K562 (cell line): ENCODE data around the gene CEL. TPM values are rescaled to one million over a fixed set of nuclear protein-coding genes. Genes with fewer than 3 reads are reported as not detected.

Experiments
- ATAC-seq: fragments of 200-7000 bp; cut with Tn5 transposase; 3 replicates; pipeline ENCODE4 v1.9.1; 2020; ENCODE audit warnings: moderate library complexity
- BruUV-seq: library from RNA; stranded (reverse); fragments of 400-500 nt; replicated peaks from 2 replicates; lab custom pipeline; 2021; lab: Mats Ljungman, UMichigan
- CTCF ChIA-PET: fragments of 300-600 bp; formaldehyde crosslinking; extraction: SDS; loops from one replicate; lab custom pipeline; 2021; ENCODE audit warnings: low intra/inter-chr PET ratio; lab: Yijun Ruan, JAX
- POLR2A ChIA-PET: fragments of 300-600, 350-650 bp; sonication (Branson Sonifier 250); formaldehyde crosslinking; extraction: SDS; loops from one replicate; lab custom pipeline; 2021; ENCODE audit warnings: antibody characterized with exemption, inconsistent platforms; lab: Yijun Ruan, JAX
- DNase-seq, 4 experiments: peaks; one replicate each; pipeline versions ENCODE4 v3.0.0 to v3.0.0-alpha.2; 2011 to 2018; ENCODE audit warnings: low spot score in 3 of 4, mixed read lengths in 3 of 4; ENCODE audit errors: extremely low read depth in 1 of 4
- FAIRE-seq: peaks from 2 replicates; lab custom pipeline; 2011; peaks lifted over from hg19 to GRCh38; lab: Jason Lieb, UNC
- H2AFZ ChIP-seq: 2 replicates; pipeline ENCODE4 v1.6.0; 2011; ENCODE audit warnings: low read depth, low read length, control low read depth, inconsistent platforms
- H3K27ac ChIP-seq: fragments of 200-600 bp; 3 replicates; pipeline ENCODE4 v1.8.0; 2011; ENCODE audit warnings: low read depth, mild to moderate bottlenecking, control low read depth, inconsistent platforms, low read length, moderate library complexity, mixed read lengths; ENCODE audit errors: extremely low read depth
- H3K27me3 ChIP-seq, 2 experiments: fragments of 300-600 bp in 1 of 2; 2 replicates in 1 of 2; 3 replicates in 1 of 2; pipeline versions ENCODE4 v1.6.0 to v1.8.0; 2011; ENCODE audit warnings: inconsistent platforms in 2 of 2, low read length in 2 of 2, mild to moderate bottlenecking in 1 of 2, mixed read lengths in 1 of 2, moderate library complexity in 1 of 2; ENCODE audit not compliant: control insufficient read depth in 2 of 2, insufficient read depth in 2 of 2
- H3K36me3 ChIP-seq: fragments of 300-600 bp; 3 replicates; pipeline ENCODE4 v1.8.0; 2011; ENCODE audit warnings: mild to moderate bottlenecking, low read length, inconsistent platforms; ENCODE audit not compliant: control insufficient read depth, insufficient read depth
- H3K4me1 ChIP-seq, 2 experiments: fragments of 200-600 bp in 1 of 2; replicated peaks in 1 of 2; 2 replicates in 1 of 2; 3 replicates in 1 of 2; pipeline versions ENCODE4 v1.5.1 to v1.8.0; 2011; ENCODE audit warnings: inconsistent platforms in 2 of 2, low read length in 2 of 2, mild to moderate bottlenecking in 1 of 2, mixed read lengths in 1 of 2, moderate library complexity in 1 of 2; ENCODE audit not compliant: control insufficient read depth in 2 of 2, insufficient read depth in 2 of 2
- H3K4me2 ChIP-seq: 2 replicates; pipeline ENCODE4 v1.6.1; 2011; ENCODE audit warnings: low read length, control low read depth, inconsistent platforms, mixed read lengths; ENCODE audit not compliant: insufficient read depth
- H3K4me3 ChIP-seq: fragments of 200-600 bp; sonication (generic), shearing (Covaris generic); 2 replicates; pipeline ENCODE4 v1.5.1; 2016; ENCODE audit warnings: control low read depth, inconsistent platforms
- H3K79me2 ChIP-seq: fragments of 200-600 bp; 3 replicates; pipeline ENCODE4 v1.8.0; 2011; ENCODE audit warnings: low read length, inconsistent platforms; ENCODE audit not compliant: control insufficient read depth, insufficient read depth
- H3K9ac ChIP-seq, 2 experiments: 2 replicates each; pipeline versions ENCODE4 v1.6.0 to v1.6.1; 2011; ENCODE audit warnings: low read depth in 2 of 2, low read length in 2 of 2, control low read depth in 1 of 2, inconsistent platforms in 1 of 2, mild to moderate bottlenecking in 1 of 2, mixed read lengths in 1 of 2; ENCODE audit not compliant: insufficient read depth in 1 of 2
- H3K9me1 ChIP-seq: one replicate; pipeline ENCODE4 v1.6.0; 2011; ENCODE audit warnings: inconsistent platforms, mild to moderate bottlenecking, low read length, moderate library complexity; ENCODE audit not compliant: control insufficient read depth, insufficient read depth
- H3K9me3 ChIP-seq: replicated peaks from 2 replicates; pipeline ENCODE4 v1.5.1; 2011; ENCODE audit warnings: low read depth, low read length, inconsistent platforms; ENCODE audit not compliant: control insufficient read depth, insufficient read depth
- H4K20me1 ChIP-seq: replicated peaks from 2 replicates; pipeline ENCODE4 v1.6.1; 2011; ENCODE audit warnings: low read length, inconsistent platforms, mixed read lengths; ENCODE audit not compliant: control insufficient read depth, insufficient read depth
- ZNF146 ChIP-seq: IDR thresholded peaks from one replicate; pipeline ENCODE4 v1.6.1; 2018; ENCODE audit warnings: missing compliant biosample characterization; ENCODE audit not compliant: unreplicated experiment
- ZNF174 ChIP-seq: fragments of 250-450 bp; sonication (Bioruptor Pico); IDR thresholded peaks from 2 replicates; pipeline ENCODE4 v1.4.0; 2020; ENCODE audit warnings: mild to moderate bottlenecking
- ZNF445 ChIP-seq: fragments of 250-450 bp; sonication (Bioruptor Pico); IDR thresholded peaks from 2 replicates; pipeline ENCODE4 v1.4.0; 2020; ENCODE audit warnings: low read depth, mild to moderate bottlenecking, moderate library complexity
- ZNF583 ChIP-seq: fragments of 250-450 bp; sonication (Bioruptor Pico); IDR thresholded peaks from 2 replicates; pipeline ENCODE4 v1.4.0; 2020
- WGBS: fragments of 100-300 bp; shearing (Covaris generic); methylation state at CpG from one replicate; pipeline ENCODE4 v1.1.6; 2016; ENCODE audit warnings: low coverage, mixed read lengths; ENCODE audit not compliant: insufficient coverage; ENCODE audit errors: missing lambda C conversion rate; 5-methylcytosine and 5-hydroxymethylcytosine counted together
- in situ Hi-C: fragments of 300-500 bp; cut with MboI; formaldehyde crosslinking; loops from 4 replicates; pipeline ENCODE4 v1.15.0; 2018; ENCODE audit warnings: inconsistent platforms, mixed read lengths
- intact Hi-C: fragments of 100-400 bp; cut with micrococcal nuclease; formaldehyde crosslinking; loops from 2 replicates; pipeline ENCODE4 v1.14.2; 2022
- polyA plus RNA-seq, 8 experiments: library from polyadenylated mRNA; depleted of rRNA in 4 of 8; stranded (reverse) in 5 of 8; unstranded in 3 of 8; fragments of >200 nt; fragmentation: Nextera tagmentation in 2 of 8; fragmentation: Illumina TruSeq in 1 of 8; extraction: Ambion mirVana in 2 of 8; extraction: Trizol in 1 of 8; gene quantifications; 2 replicates each; pipeline versions ENCODE4 v1.2.1 to v1.2.3, GENCODE V29; 2011 to 2014; ENCODE audit warnings: inconsistent platforms in 1 of 8, missing spikeins in 1 of 8
- total RNA-seq, 7 experiments: library from RNA; depleted of rRNA in 6 of 7; stranded (reverse); fragments of >200 nt in 6 of 7; fragmentation: Illumina TruSeq in 2 of 7; extraction: Trizol in 2 of 7; gene quantifications; 2 replicates each; pipeline versions ENCODE4 v1.2.1 to v1.2.3, GENCODE V29; 2011 to 2021; ENCODE audit warnings: low replicate concordance in 1 of 7
- TF ChIP-seq, protein P1 (sequence below): fragments of 200-800 bp; sonication (Bioruptor generic); IDR thresholded peaks from 2 replicates; pipeline ENCODE4 v1.6.1; 2017; ENCODE audit warnings: missing genetic modification characterization, missing compliant biosample characterization
- TF ChIP-seq, protein P2 (sequence below): fragments of 450-650 bp; IDR thresholded peaks from 2 replicates; pipeline ENCODE4 v1.6.1; 2016; ENCODE audit warnings: antibody characterized with exemption
- TF ChIP-seq, protein P3 (sequence below): IDR thresholded peaks from 2 replicates; pipeline ENCODE4 v1.6.1; 2014; ENCODE audit warnings: antibody characterized with exemption

The CEL gene
- total and polyA plus RNA-seq, 9 of the 15 experiments (the other 6 are each of a cell fraction or from before 2014, with no cell fraction given), result 0.09 to 3.0 (median 0.51) TPM; not detected in 2

DNA sequence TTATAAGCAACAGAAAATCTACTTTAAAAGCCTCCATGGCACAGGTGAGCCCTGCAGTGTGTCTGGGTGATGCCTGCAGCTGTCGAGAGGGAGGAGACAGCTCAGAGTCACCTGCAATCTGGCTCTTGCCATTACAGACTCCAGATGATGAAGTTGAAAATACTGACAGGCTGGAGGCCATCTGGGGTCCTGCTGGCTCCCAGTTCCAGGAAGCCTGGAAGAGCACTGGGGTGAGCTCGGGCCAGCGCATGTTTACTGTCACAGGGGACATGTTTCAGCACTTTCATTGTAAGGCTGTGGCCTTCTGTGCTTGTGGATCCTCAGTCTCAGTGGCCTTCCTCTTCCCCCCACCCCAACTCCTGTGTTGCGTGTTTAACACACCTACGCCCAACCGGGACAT lies 28.4 kb downstream of the CEL start:
- no peaks in the 10 kb centered on the region for H3K27me3 ChIP-seq
- H3K79me2 ChIP-seq, result no peaks in the 10 kb centered on the region
- H3K4me2 ChIP-seq, result no peak overlapping the region
- H2AFZ ChIP-seq, result no peak overlapping the region
- POLR2A ChIA-PET, result interaction anchor here (0.7 to 1.4 kb wide), 3 partner anchors 33 to 73 kb away, joined by 3 to 5 read pairs (median 4); partner anchors contain the start of gene GBGT1
- H3K36me3 ChIP-seq, result no peaks in the 10 kb centered on the region
- H3K4me1 ChIP-seq, result no peaks in the 10 kb centered on the region; a peak in 1 of 5 replicates
- no peaks in the 10 kb centered on the region for H3K9me3 ChIP-seq
- intact Hi-C loops (no loop called here), in situ Hi-C loops (no loop called here)
- no peak overlapping the region for H3K4me3 ChIP-seq
- no TSS peak for BruUV-seq
- ATAC-seq (no peak), DNase-seq (no peak), FAIRE-seq (no peak)
- no peaks in the 10 kb centered on the region for H3K9me1 ChIP-seq
- CTCF ChIA-PET, result no interaction called here
- 27% methylated on average over 6 of the region's 6 CpGs for WGBS
- H3K9ac ChIP-seq, result no peak overlapping the region; a peak in 1 of 4 replicates
- H3K27ac ChIP-seq, result no peak overlapping the region
- H4K20me1 ChIP-seq, result no peaks in the 10 kb centered on the region
- TF ChIP-seq, protein P1, sequence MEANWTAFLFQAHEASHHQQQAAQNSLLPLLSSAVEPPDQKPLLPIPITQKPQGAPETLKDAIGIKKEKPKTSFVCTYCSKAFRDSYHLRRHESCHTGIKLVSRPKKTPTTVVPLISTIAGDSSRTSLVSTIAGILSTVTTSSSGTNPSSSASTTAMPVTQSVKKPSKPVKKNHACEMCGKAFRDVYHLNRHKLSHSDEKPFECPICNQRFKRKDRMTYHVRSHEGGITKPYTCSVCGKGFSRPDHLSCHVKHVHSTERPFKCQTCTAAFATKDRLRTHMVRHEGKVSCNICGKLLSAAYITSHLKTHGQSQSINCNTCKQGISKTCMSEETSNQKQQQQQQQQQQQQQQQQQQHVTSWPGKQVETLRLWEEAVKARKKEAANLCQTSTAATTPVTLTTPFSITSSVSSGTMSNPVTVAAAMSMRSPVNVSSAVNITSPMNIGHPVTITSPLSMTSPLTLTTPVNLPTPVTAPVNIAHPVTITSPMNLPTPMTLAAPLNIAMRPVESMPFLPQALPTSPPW (CRISPR knock-in tag), result no peak
- TF ChIP-seq, protein P2, sequence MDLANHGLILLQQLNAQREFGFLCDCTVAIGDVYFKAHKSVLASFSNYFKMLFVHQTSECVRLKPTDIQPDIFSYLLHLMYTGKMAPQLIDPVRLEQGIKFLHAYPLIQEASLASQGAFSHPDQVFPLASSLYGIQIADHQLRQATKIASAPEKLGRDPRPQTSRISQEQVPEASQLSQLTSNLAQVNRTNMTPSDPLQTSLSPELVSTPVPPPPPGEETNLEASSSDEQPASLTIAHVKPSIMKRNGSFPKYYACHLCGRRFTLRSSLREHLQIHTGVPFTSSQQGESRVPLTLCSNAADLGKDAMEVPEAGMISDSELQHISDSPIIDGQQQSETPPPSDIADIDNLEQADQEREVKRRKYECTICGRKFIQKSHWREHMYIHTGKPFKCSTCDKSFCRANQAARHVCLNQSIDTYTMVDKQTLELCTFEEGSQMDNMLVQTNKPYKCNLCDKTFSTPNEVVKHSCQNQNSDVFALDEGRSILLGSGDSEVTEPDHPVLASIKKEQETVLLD, result no peak
- no peak for TF ChIP-seq ZNF445 (CRISPR knock-in tag)
- TF ChIP-seq, protein P3, sequence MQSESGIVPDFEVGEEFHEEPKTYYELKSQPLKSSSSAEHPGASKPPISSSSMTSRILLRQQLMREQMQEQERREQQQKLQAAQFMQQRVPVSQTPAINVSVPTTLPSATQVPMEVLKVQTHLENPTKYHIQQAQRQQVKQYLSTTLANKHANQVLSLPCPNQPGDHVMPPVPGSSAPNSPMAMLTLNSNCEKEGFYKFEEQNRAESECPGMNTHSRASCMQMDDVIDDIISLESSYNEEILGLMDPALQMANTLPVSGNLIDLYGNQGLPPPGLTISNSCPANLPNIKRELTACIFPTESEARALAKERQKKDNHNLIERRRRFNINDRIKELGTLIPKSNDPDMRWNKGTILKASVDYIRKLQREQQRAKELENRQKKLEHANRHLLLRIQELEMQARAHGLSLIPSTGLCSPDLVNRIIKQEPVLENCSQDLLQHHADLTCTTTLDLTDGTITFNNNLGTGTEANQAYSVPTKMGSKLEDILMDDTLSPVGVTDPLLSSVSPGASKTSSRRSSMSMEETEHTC, result no peak
- no peak for TF ChIP-seq ZNF174
- TF ChIP-seq ZNF146, result no peak
- TF ChIP-seq ZNF583 (CRISPR knock-in tag), result no peak
- TF ChIP-seq, all 486 proteins: peak for 0
